ENCODE measurements around the gene CCNY. TPM values are rescaled to one million over a fixed set of nuclear protein-coding genes. Genes with fewer than 3 reads are reported as not detected.
A peak's percentile ranks its signal among the peaks of the same experiment; 100 is the strongest.

CCNY gene
- total RNA-seq, 1 donor from 2014 or later = 44.8 TPM

GRCh38 chr10:35458500-35459448 lies 122.5 kb downstream of the CCNY start:
- no peak for ATAC-seq

DNA sequence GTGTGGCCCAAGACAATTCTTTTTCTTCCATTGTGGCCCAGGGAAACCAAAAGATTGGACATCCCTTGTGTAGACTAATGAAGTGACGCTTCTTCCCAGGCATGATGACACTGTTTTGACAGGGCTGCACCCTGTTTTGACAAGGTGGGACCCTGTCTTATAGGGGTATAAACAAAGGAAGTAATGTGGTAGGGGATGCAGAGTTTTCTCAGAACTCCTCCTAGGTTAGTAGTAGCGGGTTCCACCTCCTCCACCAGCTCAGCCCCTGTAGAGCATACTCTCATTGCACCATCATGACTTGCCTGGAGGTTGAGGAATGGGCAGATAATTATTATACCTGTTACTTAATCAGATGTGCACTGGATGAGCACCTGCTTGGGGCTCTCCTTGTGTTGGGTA lies 123.1 kb downstream of the CCNY start:
- ATAC-seq = no peak

DNA sequence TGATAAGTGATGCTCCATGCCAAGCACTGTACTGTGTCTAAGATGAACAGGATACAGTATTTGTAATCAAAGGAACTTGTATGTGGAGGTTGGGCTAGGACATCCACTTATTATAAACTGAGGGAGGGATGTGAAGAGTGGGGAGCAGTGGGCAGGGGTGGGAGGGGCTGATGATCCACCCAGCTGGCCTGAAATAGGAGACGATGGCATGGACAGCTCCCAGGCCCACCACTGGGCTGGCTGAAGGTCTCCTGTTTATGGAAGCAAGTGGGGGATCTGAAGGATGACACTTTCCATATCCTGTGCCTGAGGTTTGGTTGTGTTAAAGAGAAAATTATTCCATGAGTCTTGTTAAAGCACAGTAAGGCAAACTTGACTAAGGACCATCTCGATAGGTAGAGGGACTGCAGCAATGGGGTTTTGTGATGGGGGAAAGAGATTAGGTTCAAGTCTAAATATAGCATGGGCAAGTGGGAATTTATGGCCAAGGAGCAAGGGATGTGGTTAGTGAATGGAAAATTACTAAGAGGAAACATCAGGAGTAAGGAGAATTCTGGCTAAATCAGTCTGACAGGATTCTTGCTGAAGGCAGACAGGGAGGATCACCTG lies 124.6 kb downstream of the CCNY start:
- no peak for ATAC-seq

DNA sequence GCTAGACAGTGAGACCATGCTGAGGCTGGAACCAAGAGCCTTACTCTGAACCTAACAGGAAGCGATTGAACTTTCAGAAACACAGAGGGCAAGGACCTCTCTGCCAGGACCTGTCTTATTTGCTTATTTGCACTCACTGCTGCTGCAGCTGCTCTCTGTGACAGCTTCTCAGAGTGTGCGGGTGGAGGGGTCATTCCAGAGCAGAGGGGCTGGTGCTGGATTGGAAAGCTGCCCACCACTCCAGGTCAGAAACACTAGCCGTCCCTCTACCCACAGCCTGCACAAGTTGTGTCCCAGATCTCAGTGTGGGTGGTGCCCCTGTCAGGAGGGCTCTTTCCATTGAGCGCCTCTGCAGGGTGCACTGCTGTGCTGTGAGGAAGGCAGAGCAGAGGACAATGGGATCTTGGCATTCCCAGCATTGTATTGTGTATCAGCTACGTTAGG lies 126.2 kb downstream of the CCNY start:
- no peak for ATAC-seq

DNA sequence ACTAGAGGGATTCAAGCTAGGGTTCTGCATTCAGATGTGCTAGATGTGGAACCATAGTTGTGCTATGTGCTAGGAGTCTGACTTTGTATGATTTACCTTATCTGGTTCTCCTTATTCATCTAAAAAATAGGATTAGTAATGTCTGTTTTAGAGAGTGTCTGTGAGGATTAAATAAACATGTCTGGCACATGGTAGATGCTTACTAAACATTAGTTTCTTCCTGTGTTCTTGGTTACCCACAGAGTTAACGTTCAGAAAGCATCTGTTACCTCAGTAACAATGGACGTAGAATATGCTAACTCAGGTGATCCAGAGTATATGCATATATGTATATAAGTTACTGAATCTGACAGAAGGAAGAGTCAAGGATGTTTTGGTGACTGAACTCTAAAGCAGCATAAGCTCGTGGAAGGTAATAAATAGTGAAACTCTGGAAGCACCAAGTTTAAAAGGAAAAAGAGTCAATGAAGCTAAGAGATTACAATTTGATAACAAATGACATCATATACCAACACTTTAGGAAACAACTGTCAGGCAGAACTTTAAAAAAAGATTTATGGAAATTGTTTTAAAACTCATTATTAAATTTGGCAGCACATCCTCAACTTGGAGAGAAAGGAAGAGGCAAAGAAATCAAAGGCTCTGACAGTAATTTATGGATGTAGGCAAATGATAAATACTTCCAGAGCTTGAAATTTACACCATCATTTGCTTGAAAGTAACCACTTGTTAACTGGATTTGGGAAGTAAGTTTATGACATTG lies 127.0 kb downstream of the CCNY start:
- no peak for ATAC-seq

DNA sequence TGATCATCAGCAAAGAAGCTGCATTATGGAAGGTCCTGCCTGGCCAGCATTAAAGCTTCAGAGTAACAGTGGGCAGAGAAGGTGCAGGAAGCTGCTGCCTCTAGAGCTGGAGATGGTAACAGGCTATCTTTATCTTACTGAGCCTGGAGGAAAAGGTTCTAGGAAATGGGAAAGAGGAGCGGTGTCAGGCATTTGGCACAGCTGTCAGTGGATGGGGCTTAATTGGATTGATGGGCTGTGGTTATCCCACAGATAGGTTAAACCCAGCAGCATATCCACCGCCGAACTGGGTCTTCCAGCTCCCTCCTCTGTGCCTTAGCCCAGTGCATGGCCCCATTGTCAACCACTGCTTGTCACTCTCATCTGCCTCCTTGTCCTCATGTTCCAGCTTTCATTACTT lies 127.6 kb downstream of the CCNY start:
- ATAC-seq = no peak

DNA sequence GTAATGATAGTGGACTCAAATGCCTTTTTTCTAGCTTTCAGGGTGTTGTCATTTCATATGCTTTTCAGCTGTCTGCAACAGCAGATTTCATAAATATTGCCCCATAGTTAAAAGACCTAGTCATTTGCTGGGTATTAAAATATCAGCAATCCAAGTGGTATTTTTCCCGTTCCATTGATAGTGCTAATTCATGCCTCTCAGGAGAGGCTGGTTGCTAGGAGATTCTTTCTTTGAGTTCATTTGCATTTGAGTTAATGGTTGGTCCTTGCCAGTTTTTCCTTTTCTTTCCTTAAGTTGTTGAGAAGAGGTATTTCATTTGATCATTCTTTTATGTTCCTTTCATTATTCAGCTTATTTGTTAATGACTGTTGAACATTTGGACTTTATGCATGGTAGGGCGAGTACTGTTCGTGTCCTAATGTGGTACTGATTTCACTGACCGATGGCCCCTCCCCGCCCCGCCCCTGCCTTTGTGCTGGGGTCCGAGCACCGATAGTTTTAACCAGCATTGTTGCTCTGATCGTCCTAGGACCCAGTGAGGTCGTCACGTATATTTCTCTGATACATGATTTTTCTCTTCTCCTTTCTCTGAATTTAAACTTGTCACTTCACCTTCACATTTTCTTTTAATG lies 128.6 kb downstream of the CCNY start:
- ATAC-seq = no peak

- ATAC-seq = no peak
These were observed 129.4 kb downstream of the CCNY start for GRCh38 chr10:35465673-35466072.

DNA sequence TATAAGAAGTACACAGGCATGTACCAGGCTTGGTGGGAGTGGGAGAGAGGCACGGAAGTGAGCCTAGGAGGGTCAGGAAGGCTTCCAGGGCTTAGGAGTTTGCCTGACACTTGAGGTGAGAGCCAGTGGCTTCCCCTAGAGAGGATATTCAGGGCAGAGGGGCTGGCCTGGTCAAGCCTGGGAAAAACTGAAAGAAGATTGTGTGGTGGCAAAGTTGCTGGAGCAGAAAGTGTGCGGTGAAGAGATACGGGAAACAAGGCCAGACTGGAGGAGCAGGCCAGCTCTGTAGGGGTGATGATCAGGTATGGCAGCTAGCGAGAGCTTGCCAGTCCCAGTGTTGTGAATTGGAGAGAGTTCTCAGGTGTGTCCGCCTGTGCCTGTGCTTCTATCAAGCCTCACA lies 129.9 kb downstream of the CCNY start:
- no peak for ATAC-seq

GRCh38 chr10:35466661-35467060 lies 130.4 kb downstream of the CCNY start:
- no peak for ATAC-seq

- ATAC-seq = no peak
These were observed 130.9 kb downstream of the CCNY start for GRCh38 chr10:35467186-35467585.

- ATAC-seq = no peak
These were observed 134.1 kb downstream of the CCNY start for GRCh38 chr10:35470248-35470924.

DNA sequence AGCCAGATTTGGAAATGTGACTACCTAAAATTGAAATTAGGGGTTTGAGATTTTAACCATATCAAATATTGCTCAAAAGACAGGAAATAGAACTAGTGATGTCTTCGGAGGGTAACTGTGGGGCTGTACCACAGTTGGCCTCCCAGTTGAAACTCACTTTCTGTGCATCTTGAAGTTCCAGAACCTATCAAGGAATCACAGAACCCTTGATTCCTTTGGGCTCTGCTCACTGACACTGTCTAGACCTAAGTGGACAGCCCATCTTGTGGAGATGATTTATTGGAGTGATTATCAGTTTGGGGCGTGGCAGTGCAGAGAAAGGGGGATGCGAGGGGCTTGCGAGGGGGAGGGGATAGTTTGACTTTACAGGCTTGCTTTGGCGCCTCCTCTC lies 134.6 kb downstream of the CCNY start:
- ATAC-seq = no peak

DNA sequence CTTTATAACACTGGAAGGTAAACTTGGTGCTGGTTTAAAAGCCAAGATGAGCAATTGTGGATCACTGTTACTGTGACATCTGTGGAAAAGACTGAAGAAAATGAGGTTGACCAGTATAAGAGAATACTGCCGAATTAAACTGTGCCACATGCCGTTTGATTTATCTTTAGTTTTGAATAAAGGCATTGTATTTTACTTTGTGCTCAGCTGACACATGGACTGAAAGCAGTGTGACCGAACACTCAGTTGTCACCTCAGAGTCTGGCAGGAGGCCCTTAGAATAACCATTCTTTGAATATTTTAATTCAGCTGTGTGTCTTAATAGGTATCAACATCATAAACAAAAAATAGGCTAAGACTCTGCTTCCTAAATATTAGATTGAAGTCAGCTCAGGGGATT lies 135.1 kb downstream of the CCNY start:
- ATAC-seq = no peak

GRCh38 chr10:35480142-35480541 lies 143.8 kb downstream of the CCNY start:
- no peak for ATAC-seq

DNA sequence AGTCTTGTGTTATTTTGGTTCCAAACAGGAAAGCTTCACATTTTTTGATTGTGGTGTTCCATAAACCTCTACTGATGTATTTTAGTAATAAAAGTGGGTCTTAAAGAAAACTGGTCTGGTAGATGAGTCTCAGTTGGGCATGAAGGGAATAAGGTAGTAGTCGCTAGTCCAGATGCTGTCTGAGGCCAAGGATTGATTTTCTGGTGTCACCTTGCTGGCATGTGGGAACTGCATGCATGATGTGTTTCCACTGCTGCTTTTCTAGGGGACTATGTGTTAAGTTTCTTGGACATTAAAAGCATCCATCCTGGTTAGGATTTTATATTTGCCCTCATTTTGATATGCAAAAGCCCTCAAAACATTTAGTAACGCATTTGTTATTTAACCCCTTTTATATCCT lies 145.1 kb downstream of the CCNY start:
- ATAC-seq = no peak

GRCh38 chr10:35486297-35486990 lies 150.1 kb downstream of the CCNY start:
- no peak for ATAC-seq

- ATAC-seq = no peak
These were observed 151.2 kb downstream of the CCNY start for GRCh38 chr10:35487336-35488034.

- ATAC-seq = no peak
These were observed 151.9 kb downstream of the CCNY start for GRCh38 chr10:35488228-35488627.

GRCh38 chr10:35492386-35493195 lies 156.3 kb downstream of the CCNY start:
- ATAC-seq = peak; percentile 19

Measured in esophagus mucosa (tissue), 1 donor.